CD4-positive, alpha-beta T cell treated with Interleukin-10 for 1 hour (primary cell): ENCODE measurements around the gene CDH13.

ENCODE experiments used
- DNase-seq: peaks from one replicate; pipeline ENCODE4 v3.0.0-alpha.2; 2020

The CDH13 gene

DNA sequence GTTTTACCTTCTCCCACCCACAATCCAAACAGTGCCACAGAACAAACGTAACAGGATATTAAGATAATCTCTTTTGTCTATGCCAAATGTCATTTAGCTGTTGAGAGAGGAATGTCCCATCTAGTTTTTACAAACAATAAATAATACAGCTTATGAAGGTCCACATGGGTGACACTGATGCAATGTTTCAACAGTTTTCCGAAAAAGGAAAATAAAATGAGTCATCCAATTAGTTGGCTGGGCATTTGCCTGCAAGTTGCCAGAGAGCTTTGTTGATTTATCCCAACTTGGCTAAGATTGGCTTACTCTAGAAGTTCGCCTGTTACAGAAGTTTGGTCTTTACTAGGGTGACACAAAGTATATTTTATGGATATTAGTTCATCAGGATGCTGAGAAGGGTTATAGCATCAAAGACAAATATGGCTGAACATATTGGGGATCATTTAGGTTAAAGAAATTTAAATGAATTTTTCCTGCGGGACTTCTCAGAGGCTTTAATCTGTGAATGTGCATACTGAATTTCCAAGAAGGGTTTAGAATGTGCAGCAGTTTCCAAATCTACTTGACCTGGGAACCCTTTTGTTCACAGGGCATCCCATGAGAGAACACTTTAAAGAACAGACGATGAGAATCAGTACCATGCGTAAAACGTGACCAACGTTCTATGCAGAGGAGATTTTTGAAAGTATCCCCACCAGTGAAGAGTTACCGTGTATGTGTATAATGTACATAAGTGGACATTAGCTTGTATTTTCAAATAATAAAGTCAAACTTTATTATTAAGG lies 73.1 kb downstream of the CDH13 start:
- DNase-seq = no peak

DNA sequence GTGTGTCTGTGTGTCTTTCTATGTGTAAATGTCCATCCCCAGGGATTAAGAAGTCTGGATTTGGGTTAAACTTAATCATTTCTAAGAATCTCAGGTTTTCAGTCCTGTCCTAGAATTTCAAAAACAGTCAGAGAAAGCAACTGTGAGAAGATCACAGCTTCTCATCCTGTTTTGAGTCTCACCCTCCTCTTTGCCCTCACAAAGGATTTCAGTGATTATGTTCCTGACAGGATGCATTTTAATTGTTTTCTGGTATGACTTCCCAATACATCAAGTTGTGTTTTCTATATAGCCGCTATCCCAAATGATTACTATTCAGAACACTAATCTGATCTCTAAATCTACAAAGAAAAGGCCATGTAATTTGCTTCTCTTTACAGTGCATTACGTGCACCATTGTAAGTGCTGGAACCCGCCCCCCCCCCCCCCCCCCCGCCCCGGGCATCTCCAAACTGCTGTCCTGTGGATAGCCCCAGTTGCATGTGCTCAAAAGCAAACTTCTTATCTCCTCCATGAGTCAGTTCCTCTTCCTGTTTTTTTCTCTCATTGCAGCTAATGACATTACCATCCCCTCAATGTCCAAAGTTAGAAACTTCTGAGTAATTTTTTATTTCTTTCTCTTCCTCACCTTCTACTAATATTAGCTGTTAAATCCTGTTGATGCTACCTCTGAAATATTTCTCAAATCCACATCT lies 73.9 kb downstream of the CDH13 start:
- DNase-seq = no peak

DNA sequence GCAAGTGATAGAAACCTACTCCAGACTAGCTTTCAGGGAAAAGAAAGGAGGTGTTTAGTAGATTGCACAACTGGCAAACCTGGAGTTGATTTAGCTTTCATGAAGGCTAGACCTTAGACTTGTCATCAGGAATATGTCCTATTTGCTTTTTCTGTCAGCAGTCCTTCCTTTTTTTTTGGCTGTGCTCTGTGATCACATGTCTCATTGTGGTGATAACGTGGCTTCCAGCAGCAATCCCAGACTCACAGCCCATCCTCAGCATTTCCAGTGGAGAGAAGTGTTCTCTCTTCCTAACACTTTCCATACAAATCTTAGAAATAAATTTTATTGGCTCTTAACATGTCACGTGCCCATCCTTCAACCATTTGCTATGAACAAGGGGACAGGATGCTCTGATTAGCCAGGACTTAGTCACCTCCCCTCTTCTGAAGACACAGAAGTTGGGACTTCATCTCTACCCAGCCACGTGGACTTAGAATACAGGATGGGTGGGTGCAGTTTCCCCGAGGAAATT lies 74.7 kb downstream of the CDH13 start:
- DNase-seq = no peak

DNA sequence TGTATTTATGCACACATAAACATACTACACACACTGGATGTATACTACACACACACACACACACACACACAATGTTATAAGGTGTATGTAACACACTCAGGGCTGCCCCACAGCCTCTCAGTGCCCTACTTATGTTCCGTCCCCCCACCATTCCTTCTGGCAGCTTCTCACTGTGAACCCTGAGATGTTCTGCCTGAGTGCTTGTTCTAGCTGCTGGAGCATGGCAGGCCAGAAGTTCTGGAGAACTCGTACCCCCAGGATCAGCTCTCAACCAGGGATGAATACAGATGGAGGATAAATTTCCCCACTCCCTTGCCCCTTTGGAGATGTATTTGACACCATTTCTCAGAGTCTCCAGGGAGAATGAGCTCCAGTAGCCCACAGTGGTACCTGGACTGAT lies 76.4 kb downstream of the CDH13 start:
- no peak for DNase-seq

DNA sequence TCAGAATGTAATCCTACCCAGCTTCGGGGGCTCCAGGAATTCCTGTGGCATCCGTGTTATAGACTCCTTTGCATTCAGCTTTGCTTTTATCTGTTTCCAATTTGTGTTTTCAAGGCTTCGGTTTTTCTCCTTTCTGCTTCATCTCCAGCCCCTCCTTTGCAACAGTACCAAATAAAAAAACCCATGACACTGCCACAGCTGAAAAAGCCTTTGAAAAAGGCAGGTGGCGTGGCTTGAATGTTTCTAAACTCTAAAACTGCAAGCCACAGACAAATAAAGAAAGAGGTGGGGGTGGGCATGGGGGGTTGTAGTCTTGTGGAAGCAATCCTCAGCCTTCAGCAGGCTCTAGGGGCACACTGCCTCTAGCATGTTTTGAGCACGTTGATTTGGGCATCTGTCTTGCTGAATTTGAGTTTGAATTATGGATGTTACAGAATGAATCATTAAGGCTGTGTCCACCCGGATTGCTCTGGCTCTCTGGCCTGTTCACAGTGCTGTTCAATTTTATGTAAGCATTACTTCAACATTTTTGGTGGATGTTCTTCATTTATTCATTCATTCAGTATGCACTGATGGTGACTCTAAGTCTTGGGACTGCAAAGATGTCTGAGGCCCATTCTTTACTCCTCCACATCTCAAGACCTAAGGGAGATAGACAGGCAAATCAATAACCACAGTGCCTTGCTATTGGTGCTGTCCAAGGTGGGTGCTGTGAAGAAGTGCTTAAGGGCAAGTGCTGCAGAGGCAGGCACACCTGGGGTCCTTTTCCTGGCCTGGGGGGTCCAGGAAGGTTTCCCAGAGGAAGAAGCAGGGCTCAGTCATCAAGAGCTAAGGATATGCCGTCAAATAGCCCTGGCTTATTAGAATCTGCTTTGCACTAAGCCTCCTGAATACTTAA lies 77.4 kb downstream of the CDH13 start:
- no peak for DNase-seq

DNA sequence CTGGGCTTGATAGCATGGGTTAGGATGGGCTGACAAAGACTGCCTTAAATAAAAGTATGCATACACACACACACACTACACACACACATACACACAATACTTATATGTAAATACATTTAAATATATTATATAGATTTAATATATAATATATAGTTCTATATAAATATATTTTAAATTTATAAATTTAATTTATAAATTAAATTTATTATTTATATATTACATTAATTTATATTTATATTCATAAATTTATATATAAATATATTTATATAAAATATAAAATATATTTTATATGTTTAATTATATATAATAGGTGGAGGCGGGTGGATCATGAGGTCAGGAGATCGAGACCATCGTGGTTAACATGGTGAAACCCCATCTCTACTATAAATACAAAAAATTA lies 83.2 kb downstream of the CDH13 start:
- DNase-seq = no peak

DNA sequence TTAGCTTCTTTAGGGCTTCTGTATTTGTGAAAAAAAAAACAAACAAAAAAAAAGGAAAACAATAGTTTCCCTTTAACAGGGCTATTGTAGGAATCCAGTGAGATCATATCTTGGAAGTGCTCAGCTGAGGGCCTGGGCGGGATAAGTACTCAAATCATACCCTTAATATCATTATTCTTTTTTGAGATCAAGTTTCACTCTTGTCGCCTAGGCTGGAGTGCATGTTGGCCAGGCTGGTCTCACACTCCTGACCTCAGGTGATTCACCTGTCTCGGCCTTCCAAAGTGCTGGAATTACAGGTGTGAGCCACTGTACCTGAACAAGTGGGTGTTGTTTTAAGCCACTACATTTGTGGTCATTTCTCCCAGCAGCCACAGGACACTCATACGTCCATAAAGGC lies 87.0 kb downstream of the CDH13 start:
- DNase-seq = no peak

DNA sequence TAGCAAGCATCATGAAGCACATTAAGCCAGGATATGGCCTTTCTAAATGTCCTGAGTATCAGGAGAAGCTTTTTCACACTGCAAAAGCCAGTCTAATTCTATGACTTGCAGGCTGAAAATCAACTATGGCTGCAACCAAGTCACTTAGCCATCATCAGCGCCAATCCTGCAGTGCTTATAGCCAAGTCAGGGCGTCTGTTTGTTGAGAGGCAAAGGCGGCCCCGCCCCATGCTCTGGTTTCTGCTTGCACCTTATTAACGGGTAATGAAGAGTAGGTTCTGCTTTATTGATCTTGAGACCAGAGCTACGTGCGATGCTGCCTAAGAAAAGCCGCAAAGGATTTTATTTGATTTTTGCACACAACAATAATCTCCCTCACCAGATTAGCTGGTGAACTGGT lies 88.4 kb downstream of the CDH13 start:
- DNase-seq = no peak

DNA sequence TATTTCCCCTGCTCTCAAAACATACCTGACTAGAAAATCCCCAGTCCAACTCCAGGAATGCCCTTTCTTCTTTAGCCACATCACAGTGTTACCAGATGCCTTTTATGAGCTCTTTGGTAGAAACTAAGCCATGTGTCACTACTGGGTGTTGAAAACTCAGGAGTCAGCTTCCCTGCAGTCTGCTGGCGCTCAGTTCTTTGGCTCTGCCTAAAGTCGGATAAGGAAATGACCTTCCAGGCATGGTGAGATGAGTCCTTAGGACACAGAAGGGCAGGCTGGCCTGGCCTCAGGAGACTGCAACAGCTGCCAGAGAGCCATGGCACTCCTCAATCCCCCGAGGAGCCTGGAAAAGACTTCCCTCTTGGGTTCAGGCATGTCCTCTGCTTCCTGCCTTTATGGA lies 89.1 kb downstream of the CDH13 start:
- no peak for DNase-seq

DNA sequence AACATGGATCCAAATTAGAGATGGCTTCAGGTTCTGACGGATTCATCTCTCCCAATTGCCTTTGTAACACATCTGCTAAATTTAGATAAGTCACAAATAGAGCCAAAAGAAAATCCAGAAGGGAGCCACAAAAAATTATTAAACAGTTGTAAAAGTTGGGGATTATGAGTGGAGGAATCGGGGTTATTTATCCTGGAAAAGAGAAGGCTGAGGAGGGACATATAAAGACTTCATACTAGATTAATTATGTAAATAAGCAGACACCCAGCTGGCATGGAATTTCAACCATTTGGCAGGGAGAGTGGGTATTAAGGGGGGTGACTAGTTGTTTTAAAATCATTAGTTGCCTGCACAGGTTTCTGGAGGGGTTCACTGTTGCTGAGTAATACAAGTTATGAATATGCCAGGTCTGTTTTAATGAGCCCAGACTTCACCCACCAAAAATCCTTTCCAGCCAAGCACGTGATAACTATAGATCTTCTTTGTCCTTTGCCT lies 89.6 kb downstream of the CDH13 start:
- DNase-seq = no peak

DNA sequence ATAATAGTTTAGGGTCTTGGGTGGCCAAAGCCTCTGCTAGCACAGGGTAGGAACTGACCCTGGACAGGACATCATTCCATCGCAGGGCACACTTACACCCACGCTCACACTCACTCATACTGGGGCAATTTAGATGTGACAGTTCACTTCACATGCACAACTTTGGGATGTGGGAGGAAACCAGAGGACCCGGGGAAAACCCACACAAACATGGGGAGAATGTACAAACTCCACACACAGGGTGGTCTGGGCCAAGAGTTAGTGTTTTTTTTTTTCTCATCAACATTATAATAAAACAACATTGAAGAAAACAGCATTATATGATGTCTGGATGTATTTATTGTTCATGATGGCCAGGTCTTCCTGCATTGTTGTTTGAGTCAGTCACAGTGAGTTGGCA lies 93.6 kb downstream of the CDH13 start:
- DNase-seq = no peak

DNA sequence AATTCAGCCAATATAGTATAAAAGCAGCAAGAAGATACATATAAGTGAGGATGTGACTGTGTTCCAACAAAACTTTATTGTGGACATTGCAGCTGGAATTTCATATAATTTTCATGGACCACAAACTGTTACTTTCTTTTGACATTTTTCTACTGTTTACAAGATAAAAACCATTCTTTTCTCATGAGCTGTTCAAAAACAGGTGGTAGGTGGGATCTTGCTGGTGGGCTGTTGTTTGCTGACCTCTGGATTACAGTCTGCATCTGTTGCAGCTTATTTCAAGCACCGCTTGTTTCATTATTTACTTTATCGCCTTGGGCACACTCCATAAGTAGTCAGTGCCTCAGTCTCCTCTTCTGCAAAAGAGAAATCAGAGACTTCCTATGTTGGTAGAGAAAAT lies 99.5 kb downstream of the CDH13 start:
- DNase-seq = no peak

DNA sequence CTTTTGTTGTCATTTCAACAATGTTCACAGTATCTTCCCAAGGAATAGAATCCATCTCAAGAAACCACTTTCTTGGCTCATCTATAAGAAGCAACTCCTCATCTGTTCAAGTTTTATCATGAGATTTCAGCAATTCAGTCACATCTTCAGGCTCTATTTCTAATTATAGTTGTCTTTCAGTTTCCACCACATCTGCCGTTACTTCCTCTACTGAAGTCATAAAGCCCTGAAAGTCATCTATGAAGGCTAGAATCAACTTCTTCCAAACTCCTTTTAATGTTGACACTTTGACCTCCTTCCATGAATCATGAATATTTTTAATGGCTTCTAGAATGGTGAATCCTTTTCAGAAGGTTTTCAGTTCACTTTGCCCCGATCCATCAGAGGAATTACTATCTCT lies 102.1 kb downstream of the CDH13 start:
- no peak for DNase-seq

DNA sequence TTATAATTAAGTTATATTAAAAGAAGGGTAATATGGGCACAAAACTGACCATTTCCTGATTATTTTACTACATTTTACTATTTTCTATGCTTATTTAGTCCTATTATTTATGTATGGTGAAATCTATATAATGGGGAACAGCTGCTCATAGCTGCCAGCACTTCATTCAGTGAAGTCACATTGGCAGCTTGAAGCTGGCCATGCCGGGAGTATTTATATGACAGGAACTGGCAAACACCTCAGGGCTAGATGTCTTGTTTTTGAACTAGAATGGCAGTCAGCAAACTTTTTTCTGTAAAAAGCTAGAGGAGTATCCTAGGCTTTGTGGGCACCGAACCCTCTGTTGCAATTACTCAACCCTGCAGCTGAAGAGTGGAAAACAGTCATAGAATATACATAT lies 104.1 kb downstream of the CDH13 start:
- DNase-seq = no peak

DNA sequence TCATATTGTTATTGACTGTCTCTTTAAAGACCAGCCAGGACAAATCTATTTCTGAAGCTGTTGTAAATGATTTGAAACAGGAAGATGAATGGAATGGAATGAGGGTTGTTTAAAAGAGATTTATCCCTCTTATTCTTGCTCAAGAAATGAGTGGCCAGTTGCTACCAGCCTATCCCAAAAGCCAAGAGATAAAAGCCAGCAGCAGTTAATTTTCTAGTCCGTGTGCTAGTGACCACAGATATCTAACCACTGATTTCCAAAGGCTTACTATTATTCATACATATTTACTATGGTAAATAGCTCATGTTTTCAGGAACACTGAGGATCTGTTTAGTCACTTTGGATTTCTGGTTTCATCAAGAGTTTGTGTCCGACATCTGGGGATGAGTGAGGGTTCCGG lies 105.7 kb downstream of the CDH13 start:
- no peak for DNase-seq

DNA sequence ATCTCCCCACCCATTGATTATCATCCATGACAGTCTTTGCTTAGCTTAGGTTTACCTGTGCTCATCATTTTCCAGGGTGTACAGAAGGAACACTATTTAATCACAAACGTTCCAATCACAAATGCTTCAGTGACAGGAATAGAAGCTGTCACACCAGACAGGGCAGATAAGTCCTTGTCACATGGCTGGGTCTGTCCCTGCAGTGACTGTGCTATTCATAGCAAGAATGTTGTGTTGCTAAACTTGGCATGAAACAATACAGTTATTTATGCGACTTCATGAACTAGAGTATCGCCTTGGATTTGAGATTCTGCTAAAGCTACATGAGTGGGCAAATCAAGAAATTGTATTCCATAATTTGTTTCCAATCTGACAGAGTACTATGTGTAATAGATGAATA lies 108.4 kb downstream of the CDH13 start:
- DNase-seq = no peak

DNA sequence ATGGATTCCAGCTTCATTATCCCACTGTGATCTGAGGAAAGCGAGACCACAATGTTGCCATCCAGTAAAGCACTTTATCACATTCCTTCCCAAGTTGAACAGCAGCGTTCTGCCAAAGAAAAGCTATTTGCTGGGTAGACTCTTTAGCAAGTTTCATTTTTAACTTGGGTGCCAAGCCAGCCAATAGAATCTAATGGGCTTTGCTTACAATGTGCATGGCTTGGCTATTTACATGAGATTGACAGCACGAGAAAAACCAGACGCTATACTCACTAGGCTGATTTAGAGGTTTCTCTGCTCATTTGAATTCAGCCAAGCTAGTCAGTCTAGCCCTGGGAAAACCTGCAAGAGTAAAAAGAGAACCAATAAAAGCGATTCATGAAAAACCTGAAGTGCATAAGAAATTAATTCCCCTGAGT lies 108.9 kb downstream of the CDH13 start:
- DNase-seq = no peak

DNA sequence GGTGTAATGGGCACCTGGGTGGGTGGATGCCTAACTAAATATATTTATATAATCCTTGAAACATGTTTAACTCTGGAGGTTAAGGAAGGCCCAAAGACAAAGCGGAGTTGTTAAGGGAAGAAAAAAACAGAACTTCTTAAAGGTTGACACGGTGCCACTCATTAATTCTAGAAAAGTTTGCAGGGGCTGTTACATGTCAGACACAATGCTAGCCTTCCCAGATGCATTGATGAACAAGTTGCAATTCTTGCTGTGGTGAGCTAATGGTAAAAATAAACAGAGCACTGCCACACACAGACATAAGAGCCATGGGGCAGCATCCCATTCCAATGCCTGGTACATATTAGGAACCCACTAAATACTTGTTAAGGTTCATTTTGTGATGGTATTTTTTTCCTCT lies 109.5 kb downstream of the CDH13 start:
- DNase-seq = no peak

DNA sequence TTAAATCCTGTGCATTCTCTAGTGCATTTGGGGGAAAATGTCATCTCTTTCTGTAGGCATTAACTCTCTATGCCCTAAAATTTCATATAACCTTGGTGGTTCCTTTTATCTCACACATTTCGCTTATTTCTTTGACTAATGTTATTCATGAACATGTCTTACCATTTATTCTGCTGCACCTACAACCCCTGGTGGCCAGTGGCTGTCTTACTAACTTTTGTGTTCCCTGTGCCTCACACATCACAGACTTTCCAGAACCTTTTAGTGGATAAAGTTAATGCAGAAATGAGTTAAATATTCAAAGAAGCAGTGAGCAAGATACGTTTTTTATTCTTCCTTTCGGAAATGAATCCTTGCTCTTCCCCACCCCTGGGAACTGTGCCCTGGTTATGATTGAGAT lies 111.9 kb downstream of the CDH13 start:
- no peak for DNase-seq

DNA sequence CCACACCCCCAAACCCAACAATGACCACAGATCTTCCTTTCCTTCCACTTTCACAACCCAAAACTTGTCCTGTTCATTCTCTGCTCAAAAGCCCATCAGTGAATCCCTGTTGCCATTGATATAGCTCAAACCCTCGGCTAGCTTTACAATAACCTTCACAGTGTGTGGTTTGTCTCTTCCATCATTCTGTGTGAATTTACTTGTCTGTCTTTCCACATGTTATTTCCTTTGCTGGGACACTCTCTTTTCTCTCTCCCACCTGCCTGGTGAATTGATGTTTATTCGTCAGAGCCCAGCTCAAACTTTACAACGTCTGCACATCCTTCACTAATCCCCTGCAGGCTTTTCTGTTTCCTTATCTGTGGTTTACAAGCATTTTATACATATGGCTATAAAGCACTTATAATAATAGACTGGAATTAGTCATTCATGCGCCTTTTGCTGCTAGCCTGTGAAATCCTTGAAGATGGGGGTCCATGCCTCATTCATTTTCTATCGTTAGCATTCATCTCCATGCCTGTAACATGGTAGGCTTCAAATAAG lies 114.4 kb downstream of the CDH13 start:
- DNase-seq = no peak

DNA sequence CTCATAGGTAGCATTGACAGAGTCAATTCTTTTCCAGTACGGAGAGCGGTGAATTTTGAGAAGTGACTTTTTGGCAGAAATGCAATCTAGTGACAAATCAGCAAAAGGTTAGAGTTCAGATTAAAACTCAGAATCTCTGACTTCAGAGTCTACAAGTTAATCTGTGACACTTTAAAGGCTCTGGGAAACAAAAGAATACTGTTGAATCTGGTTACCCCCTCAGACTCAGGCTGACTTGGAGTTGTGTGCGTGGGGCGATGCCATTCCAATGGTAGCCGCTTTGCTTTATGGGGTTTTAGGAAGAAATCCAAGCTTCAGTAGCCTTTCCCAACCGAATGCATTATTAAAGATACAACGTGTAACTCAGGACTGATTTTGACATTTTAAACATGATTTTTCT lies 118.2 kb downstream of the CDH13 start:
- DNase-seq = no peak

DNA sequence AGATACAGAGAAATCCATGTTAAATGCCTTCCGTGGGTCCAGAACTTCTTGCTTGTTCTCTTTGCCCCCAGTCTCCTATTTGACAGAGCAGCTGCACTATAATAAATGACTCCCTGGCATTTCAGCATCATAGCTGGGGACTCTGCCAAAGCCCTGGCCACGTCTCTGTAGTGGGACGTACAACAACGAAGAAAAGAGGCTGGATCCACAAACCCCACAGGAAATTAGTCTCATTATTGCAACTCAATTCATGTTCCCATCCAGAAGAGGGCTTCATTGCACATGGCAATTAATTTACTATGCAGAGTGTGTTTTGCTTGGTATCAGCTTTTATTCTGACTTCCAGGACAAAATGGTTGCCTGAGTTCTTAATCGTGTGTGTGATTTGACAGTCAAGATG lies 121.3 kb downstream of the CDH13 start:
- no peak for DNase-seq

DNA sequence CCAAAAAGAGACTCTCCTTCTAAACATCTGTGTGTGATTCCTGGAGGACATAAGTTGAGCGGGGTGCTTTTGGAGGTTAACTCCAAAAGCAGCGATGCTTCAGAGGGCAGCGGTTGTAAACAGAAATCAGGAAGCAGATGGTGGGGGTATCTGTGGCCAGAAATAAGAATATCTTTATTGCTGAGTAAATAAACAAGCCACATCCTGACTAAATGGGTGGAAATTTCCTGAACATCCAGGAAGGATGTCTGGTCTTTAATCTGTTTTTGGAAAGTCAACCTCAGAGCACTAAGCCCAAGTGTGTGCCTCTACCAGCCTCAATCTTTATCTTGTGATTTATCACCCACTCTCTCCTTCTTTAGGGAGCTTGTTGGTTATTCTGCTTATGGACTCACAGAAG lies 123.3 kb downstream of the CDH13 start:
- no peak for DNase-seq
